H9 (cell line): ENCODE data around the gene TOMM40L. TPM values are rescaled to one million over a fixed set of nuclear protein-coding genes. Genes with fewer than 3 reads are reported as not detected.

ENCODE experiments used
- DNase-seq: peaks from one replicate; pipeline ENCODE4 v3.0.0-alpha.2; 2017
- H2AFZ ChIP-seq: one replicate; pipeline ENCODE4 v1.6.1; 2013; ENCODE audit warnings: mild to moderate bottlenecking, low read length, control low read depth, moderate library complexity
- H2AK5ac ChIP-seq: 2 replicates; pipeline ENCODE4 v1.6.1; 2013; ENCODE audit warnings: low read length, control low read depth, mixed read lengths; ENCODE audit not compliant: insufficient read length
- H2BK120ac ChIP-seq: one replicate; pipeline ENCODE4 v1.6.1; 2013; ENCODE audit warnings: low read depth, mild to moderate bottlenecking, low read length, control low read depth, inconsistent platforms; ENCODE audit not compliant: poor library complexity, severe bottlenecking
- H2BK12ac ChIP-seq: 2 replicates; pipeline ENCODE4 v1.6.1; 2013; ENCODE audit warnings: low read length, control low read depth, mixed read lengths, low read depth; ENCODE audit not compliant: insufficient read length
- H2BK15ac ChIP-seq: 2 replicates; pipeline ENCODE4 v1.6.1; 2013; ENCODE audit warnings: low read depth, low read length, control low read depth
- H2BK20ac ChIP-seq: one replicate; pipeline ENCODE4 v1.6.1; 2013; ENCODE audit warnings: low read depth, mild to moderate bottlenecking, low read length, control low read depth, inconsistent platforms; ENCODE audit not compliant: poor library complexity, severe bottlenecking
- H2BK5ac ChIP-seq: 2 replicates; pipeline ENCODE4 v1.6.1; 2013; ENCODE audit warnings: low read length, control low read depth, mixed read lengths; ENCODE audit not compliant: insufficient read length
- H3K14ac ChIP-seq: 2 replicates; pipeline ENCODE4 v1.6.1; 2013; ENCODE audit warnings: low read length, control low read depth; ENCODE audit not compliant: insufficient read depth
- H3K18ac ChIP-seq: 2 replicates; pipeline ENCODE4 v1.6.1; 2013; ENCODE audit warnings: low read depth, mild to moderate bottlenecking, mixed read lengths, low read length, control low read depth; ENCODE audit not compliant: insufficient read length
- H3K23ac ChIP-seq: 2 replicates; pipeline ENCODE4 v1.6.1; 2013; ENCODE audit warnings: low read length, control low read depth, mixed read lengths, low read depth; ENCODE audit not compliant: insufficient read length
- H3K23me2 ChIP-seq: 2 replicates; pipeline ENCODE4 v1.6.1; 2013; ENCODE audit warnings: low read depth, mild to moderate bottlenecking, mixed read lengths, low read length, control low read depth; ENCODE audit not compliant: insufficient read length, poor library complexity, severe bottlenecking
- H3K27ac ChIP-seq: 2 replicates; pipeline ENCODE4 v1.5.1; 2013; ENCODE audit warnings: low read length, control low read depth, mixed read lengths, low read depth; ENCODE audit not compliant: insufficient read length
- H3K27me3 ChIP-seq: 2 replicates; pipeline ENCODE4 v1.6.1; 2013; ENCODE audit warnings: low read length, control low read depth, inconsistent platforms; ENCODE audit not compliant: insufficient read depth
- H3K4ac ChIP-seq: 2 replicates; pipeline ENCODE4 v1.6.1; 2013; ENCODE audit warnings: low read depth, mild to moderate bottlenecking, control low read depth, inconsistent platforms, low read length, moderate library complexity
- H3K4me1 ChIP-seq: 2 replicates; pipeline ENCODE4 v1.6.1; 2013; ENCODE audit warnings: low read length, control low read depth, inconsistent platforms; ENCODE audit not compliant: insufficient read depth
- H3K4me2 ChIP-seq: 2 replicates; pipeline ENCODE4 v1.6.1; 2013; ENCODE audit warnings: low read length, control low read depth, mixed read lengths; ENCODE audit not compliant: insufficient read length, insufficient read depth
- H3K56ac ChIP-seq: 2 replicates; pipeline ENCODE4 v1.6.1; 2013; ENCODE audit warnings: low read depth, mild to moderate bottlenecking, mixed read lengths, low read length, control low read depth; ENCODE audit not compliant: insufficient read length
- H3K79me1 ChIP-seq: 2 replicates; pipeline ENCODE4 v1.6.1; 2013; ENCODE audit warnings: low read depth, mild to moderate bottlenecking, moderate library complexity, low read length, control low read depth, inconsistent platforms; ENCODE audit not compliant: insufficient read depth, poor library complexity, severe bottlenecking
- H3K79me2 ChIP-seq: 2 replicates; pipeline ENCODE4 v1.6.1; 2013; ENCODE audit warnings: low read length, control low read depth, inconsistent platforms; ENCODE audit not compliant: insufficient read depth
- H3K9ac ChIP-seq: 2 replicates; pipeline ENCODE4 v1.6.1; 2013; ENCODE audit warnings: low read length, control low read depth, mixed read lengths; ENCODE audit not compliant: insufficient read length; ENCODE audit errors: extremely low read depth
- H3K9me3 ChIP-seq: one replicate; pipeline ENCODE4 v1.6.1; 2013; ENCODE audit warnings: low read depth, low read length, inconsistent platforms; ENCODE audit not compliant: control insufficient read depth
- H3T11ph ChIP-seq: one replicate; pipeline ENCODE4 v1.6.1; 2013; ENCODE audit warnings: mild to moderate bottlenecking, low read length, control low read depth, inconsistent platforms
- H4K20me1 ChIP-seq: one replicate; pipeline ENCODE4 v1.6.1; 2013; ENCODE audit not compliant: control insufficient read depth, insufficient read length, insufficient read depth
- H4K5ac ChIP-seq: 2 replicates; pipeline ENCODE4 v1.6.1; 2013; ENCODE audit warnings: low read depth, mild to moderate bottlenecking, mixed read lengths, low read length, control low read depth; ENCODE audit not compliant: insufficient read length
- H4K8ac ChIP-seq: replicated peaks from 2 replicates; pipeline ENCODE4 v1.6.1; 2013; ENCODE audit warnings: low read length, control low read depth, mixed read lengths, low read depth; ENCODE audit not compliant: insufficient read length
- H4K91ac ChIP-seq: 2 replicates; pipeline ENCODE4 v1.6.1; 2013; ENCODE audit warnings: low read depth, mild to moderate bottlenecking, moderate library complexity, mixed read lengths, low read length, control low read depth; ENCODE audit not compliant: insufficient read length
- H3K27ac Mint-ChIP-seq, 3 experiments: 2 replicates in 2 of 3; 3 replicates in 1 of 3; pipeline ENCODE4 v1.8.0; 2020 to 2021; ENCODE audit warnings: mixed read lengths in 3 of 3, mild to moderate bottlenecking in 1 of 3, moderate library complexity in 1 of 3
- H3K27me3 Mint-ChIP-seq: 2 replicates; pipeline ENCODE4 v1.8.0; 2021; ENCODE audit warnings: low read depth, mild to moderate bottlenecking, moderate library complexity, mixed read lengths
- H3K36me3 Mint-ChIP-seq, 3 experiments: 2 replicates in 2 of 3; 3 replicates in 1 of 3; pipeline ENCODE4 v1.8.0; 2020 to 2021; ENCODE audit warnings: low read depth in 3 of 3, mixed read lengths in 3 of 3; ENCODE audit not compliant: insufficient read depth in 1 of 3
- H3K4me1 Mint-ChIP-seq, 2 experiments: 2 replicates each; pipeline ENCODE4 v1.8.0; 2020; ENCODE audit warnings: mixed read lengths in 2 of 2
- H3K4me3 Mint-ChIP-seq, 2 experiments: 2 replicates in 1 of 2; 3 replicates in 1 of 2; pipeline ENCODE4 v1.8.0; 2020 to 2021; ENCODE audit warnings: mild to moderate bottlenecking in 2 of 2, mixed read lengths in 2 of 2, moderate library complexity in 1 of 2
- H3K9me3 Mint-ChIP-seq, 2 experiments: 2 replicates in 1 of 2; 3 replicates in 1 of 2; pipeline ENCODE4 v1.8.0; 2020; ENCODE audit warnings: mild to moderate bottlenecking in 2 of 2, mixed read lengths in 2 of 2, moderate library complexity in 1 of 2
- WGBS: extraction: QIAGEN DNeasy Blood & Tissue Kit; methylation state at CpG from one replicate; pipeline ENCODE4 v1.1.7; 2013; ENCODE audit warnings: missing lambda C conversion rate, low lambda C conversion rate, mixed read lengths; ENCODE audit not compliant: insufficient read length; ENCODE audit errors: extremely low coverage; 5-methylcytosine and 5-hydroxymethylcytosine counted together
- total RNA-seq: library from RNA; stranded (reverse); gene quantifications from 2 replicates; pipeline ENCODE4 v1.2.1, GENCODE V29; 2021
- TF ChIP-seq, protein P1 (sequence below): fragments of 200-600 bp; sonication (generic); conservative IDR thresholded peaks from 3 replicates; pipeline ENCODE4 v1.8.0; 2021; ENCODE audit warnings: antibody characterized with exemption, mild to moderate bottlenecking

Gene TOMM40L
- total RNA-seq, 1 experiment from 2014 or later: 13.5 TPM

DNA sequence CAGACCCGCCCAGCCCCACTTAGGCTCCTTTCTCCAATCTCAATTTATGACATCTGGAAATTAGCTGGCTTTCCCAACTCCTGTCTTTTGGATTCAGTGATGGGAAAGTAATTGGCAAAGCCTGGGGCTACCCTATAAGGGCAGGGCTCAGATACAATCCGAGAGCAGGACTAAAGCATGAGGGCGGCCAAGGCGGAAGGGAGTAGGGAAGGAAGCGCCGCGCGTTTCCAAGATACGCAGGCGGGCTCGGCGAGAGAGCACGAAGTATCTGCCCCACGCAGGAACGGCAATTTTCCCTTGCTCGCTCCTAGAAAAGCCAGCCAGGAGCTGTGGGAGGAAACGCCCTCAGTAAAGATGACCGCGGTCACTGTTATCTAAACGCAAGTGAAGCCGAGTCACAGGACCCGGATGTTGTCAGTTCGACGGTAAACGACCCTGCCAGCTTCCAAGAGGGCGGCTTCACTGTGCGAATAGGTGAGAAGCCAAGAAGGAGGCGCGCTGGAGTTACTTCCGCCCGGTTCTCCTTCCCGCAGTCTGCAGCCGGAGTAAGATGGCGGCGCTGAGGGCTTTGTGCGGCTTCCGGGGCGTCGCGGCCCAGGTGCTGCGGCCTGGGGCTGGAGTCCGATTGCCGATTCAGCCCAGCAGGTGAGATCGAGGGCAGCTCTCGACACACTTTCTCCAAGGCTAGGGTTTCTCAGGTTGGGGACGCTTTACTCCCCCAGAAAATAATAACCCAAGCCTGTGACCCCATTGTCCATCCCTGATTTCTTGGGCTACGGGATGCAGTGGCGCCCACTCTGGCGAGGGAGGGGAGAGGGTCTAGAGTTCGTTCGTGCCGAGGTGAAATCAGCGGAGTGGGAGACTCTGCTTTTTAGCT lies 23.8 kb upstream of the TOMM40L start, which contains the start of gene NDUFS2:
NDUFS2 (plus strand) TSS at position 532 of the 877 bp plus-strand sequence; CDS start at position 551, 19 bp downstream.
- Mint-ChIP-seq H3K27me3 (no peaks in the 10 kb centered on the region), H3K27ac (peak within 1 kb of the TSS; percentile 92 to 99 (median 99)), H3K4me3 (peak within 1 kb of the TSS; percentile 91), H3K36me3 (peaks cover 20 to 35% (median 29%) of the 10 kb centered on the region in 3 experiments; a peak in 6 of 7 replicates), H3K4me1 (peaks cover 51 to 55% of the 10 kb centered on the region in 2 experiments), H3K9me3 (no peaks in the 10 kb centered on the region; a peak in 1 of 5 replicates)
- no peak within 1 kb of the TSS for H2AFZ ChIP-seq
- no peaks in the 10 kb centered on the region for H3K79me2 ChIP-seq
- H3K79me1 ChIP-seq: no peaks in the 10 kb centered on the region
- peak within 1 kb of the TSS; percentile 69 for H3K9ac ChIP-seq
- no peak within 1 kb of the TSS for H3T11ph ChIP-seq
- H2BK12ac ChIP-seq: peak within 1 kb of the TSS; percentile 64
- no peaks in the 10 kb centered on the region for H3K9me3 ChIP-seq
- H3K23ac ChIP-seq: no peak within 1 kb of the TSS
- DNase-seq: peak; percentile 99
- H3K14ac ChIP-seq: peak within 1 kb of the TSS; percentile 95
- no peaks in the 10 kb centered on the region for H4K20me1 ChIP-seq
- H2BK20ac ChIP-seq: no peak within 1 kb of the TSS
- H2BK120ac ChIP-seq: peak within 1 kb of the TSS; percentile 15
- H4K5ac ChIP-seq: peak within 1 kb of the TSS; percentile 26
- no peak within 1 kb of the TSS for H3K56ac ChIP-seq
- TF ChIP-seq, protein P1, sequence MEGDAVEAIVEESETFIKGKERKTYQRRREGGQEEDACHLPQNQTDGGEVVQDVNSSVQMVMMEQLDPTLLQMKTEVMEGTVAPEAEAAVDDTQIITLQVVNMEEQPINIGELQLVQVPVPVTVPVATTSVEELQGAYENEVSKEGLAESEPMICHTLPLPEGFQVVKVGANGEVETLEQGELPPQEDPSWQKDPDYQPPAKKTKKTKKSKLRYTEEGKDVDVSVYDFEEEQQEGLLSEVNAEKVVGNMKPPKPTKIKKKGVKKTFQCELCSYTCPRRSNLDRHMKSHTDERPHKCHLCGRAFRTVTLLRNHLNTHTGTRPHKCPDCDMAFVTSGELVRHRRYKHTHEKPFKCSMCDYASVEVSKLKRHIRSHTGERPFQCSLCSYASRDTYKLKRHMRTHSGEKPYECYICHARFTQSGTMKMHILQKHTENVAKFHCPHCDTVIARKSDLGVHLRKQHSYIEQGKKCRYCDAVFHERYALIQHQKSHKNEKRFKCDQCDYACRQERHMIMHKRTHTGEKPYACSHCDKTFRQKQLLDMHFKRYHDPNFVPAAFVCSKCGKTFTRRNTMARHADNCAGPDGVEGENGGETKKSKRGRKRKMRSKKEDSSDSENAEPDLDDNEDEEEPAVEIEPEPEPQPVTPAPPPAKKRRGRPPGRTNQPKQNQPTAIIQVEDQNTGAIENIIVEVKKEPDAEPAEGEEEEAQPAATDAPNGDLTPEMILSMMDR: peak; percentile 56
- peak within 1 kb of the TSS; percentile 4 for H2AK5ac ChIP-seq
- H3K23me2 ChIP-seq: peaks cover 7% of the 10 kb centered on the region
- peaks cover 24% of the 10 kb centered on the region for H3K4me1 ChIP-seq
- H2BK15ac ChIP-seq: no peak within 1 kb of the TSS
- H2BK5ac ChIP-seq: peak within 1 kb of the TSS; percentile 23
- peak within 1 kb of the TSS; percentile 16 for H4K8ac ChIP-seq
- H4K91ac ChIP-seq: peak within 1 kb of the TSS; percentile 87
- no peaks in the 10 kb centered on the region; the same call in 1 of the 2 replicates for H3K27me3 ChIP-seq
- H3K4me2 ChIP-seq: peak within 1 kb of the TSS; percentile 70
- WGBS: no CpG with 5 or more reads among the region's 53 CpGs
- peak within 1 kb of the TSS; percentile 0; the same call in 1 of the 2 replicates for H3K4ac ChIP-seq
- peak within 1 kb of the TSS; percentile 93 for H3K18ac ChIP-seq
- H3K27ac ChIP-seq: peak within 1 kb of the TSS; percentile 72
